ENCODE data around the gene PRR18.
"Not testable (repeated sequence)": the region's sequence is repeated elsewhere in the genome, so short reads cannot be mapped to it uniquely, and the experiment has no call there.

Gene PRR18, protein sequence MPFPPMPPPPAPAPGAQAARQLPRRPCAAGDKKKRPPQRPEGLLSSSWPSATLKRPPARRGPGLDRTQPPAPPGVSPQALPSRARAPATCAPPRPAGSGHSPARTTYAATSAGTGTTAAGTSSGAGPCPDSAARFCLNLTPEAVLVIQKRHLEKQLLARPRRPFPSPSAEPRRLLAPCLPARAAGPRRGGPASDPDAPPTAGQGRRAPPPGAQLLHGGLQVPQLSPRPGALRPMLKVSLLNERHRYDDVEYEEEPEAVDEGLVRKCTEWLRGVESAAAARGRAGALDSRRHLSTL

DNA sequence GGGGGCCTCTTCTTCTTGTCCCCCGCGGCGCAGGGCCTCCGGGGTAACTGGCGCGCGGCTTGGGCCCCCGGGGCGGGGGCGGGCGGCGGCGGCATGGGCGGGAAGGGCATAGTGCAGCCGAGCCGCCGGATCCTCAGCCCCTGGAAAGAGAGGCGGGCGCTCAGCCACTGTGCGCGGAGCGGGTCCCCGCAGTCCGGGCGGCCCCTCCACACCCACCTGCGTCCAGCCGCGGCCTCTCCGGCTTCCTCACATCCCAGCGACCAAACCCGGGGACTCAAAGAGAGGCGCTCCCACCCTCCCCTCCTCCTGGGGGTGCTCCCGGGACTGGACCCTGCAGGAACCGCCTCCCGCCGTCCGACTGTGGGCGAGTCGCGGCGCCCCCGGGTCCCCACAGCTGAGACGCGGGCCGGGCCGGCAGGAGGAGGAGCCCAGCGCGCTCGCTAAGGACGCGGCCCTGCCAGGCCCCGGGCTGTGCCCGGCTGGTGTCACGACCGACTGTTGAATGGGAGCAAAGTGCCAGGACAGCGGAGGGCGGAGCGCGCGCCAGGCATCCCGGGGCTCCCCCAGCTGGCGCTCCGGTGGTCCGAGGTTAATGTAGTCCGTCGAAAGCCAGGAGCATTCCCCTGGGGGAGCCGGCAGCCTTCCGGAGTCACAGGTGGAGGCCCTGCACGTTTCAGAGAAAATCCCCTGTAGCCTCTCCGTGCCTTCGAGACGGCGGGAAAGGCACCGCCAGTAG, at the start of gene PRR18:
Gene PRR18 (minus strand): TSS at position 360 of the 736 bp plus-strand sequence. CDS start 250 bp downstream, at position 110.
- no peak within 1 kb of the TSS for H3K9ac ChIP-seq (ENCODE audit: low read depth, low read length)
- H3K27ac ChIP-seq (ENCODE audit: low read length): no peak within 1 kb of the TSS
- peaks cover 70% of the 10 kb centered on the region for H3K27me3 ChIP-seq (ENCODE audit: insufficient read depth, low read length)
- no peaks in the 10 kb centered on the region for H3K36me3 ChIP-seq (ENCODE audit: insufficient read depth, low read depth, low read length)
- no peaks in the 10 kb centered on the region for H3K9me3 ChIP-seq (ENCODE audit: insufficient read depth, low read depth, low read length)
- peak within 1 kb of the TSS; percentile 54 for H3K4me3 ChIP-seq (ENCODE audit: low read length)
- no peaks in the 10 kb centered on the region for H3K4me1 ChIP-seq (ENCODE audit: insufficient read depth, low read length)

DNA sequence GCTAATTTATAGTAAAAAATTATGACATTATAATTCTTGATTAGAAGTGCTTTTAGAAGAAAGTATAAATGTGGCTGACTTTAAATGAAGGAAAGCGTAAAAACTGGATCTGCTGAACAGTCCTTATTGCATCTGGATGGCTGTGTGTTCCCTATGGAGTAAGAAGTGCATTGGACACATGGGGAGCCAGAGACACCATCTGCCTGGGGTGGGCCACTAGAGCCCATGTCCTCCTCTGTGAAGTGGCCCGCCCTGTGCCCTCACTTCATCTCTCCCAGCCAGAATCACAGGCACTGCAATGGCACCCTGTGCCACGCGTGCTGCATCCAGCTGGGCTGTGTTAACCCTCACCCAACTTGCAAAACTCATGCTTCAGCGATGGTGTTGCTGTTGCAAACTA, 47.4 kb upstream of the PRR18 start:
- no peaks in the 10 kb centered on the region for H3K9me3 ChIP-seq (ENCODE audit: insufficient read depth, low read depth, low read length)
- H3K9ac ChIP-seq (ENCODE audit: low read depth, low read length): no peak overlapping the region
- peaks cover 9% of the 10 kb centered on the region for H3K4me1 ChIP-seq (ENCODE audit: insufficient read depth, low read length)
- H3K27ac ChIP-seq (ENCODE audit: low read length): no peak overlapping the region
- no peaks in the 10 kb centered on the region for H3K36me3 ChIP-seq (ENCODE audit: insufficient read depth, low read depth, low read length)
- no peaks in the 10 kb centered on the region for H3K27me3 ChIP-seq (ENCODE audit: insufficient read depth, low read length)
- no peak overlapping the region for H3K4me3 ChIP-seq (ENCODE audit: low read length)

DNA sequence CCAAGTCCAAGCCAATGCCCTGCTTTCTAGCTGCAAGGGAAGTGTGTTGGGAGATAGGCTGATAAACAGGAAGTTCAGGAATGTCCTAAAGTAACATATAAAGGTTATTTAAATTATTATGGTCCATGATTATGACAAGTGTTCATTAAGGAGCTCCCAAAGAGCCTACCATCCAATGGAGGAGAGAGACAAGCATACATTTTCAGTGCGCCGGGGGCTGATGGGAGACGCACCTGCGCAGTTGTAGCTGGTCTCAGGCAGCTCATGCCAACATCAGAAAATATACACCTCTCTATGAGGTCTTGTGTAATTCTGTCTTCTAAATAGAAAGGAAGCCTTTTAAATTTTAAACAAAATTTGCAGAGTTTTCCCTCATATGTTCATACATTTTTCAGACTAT, 46.8 kb upstream of the PRR18 start:
- no peak overlapping the region for H3K27ac ChIP-seq (ENCODE audit: low read length)
- H3K27me3 ChIP-seq (ENCODE audit: insufficient read depth, low read length): no peaks in the 10 kb centered on the region

DNA sequence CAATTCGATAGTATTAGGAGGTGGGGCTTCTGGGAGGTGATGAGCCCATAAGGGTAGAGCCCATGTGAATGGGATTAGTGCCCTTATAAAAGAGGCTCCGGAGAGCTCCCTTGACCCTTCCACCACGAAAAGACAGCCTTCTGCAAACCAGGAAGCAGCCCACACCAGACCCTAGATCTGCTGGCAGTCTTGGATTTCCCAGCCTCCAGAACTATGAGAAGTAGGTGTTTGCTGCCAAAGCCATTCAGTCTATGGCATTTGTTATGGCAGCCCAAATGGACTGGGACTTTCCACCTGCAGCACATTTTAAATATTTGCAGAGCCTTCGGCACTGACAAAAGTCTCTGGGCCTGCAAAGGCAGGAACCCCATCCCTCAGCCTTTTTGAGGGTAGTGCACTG, 46.0 kb upstream of the PRR18 start:
- Histone ChIP-seq H3K27ac (ENCODE audit: low read length) (no peak overlapping the region), H3K27me3 (ENCODE audit: insufficient read depth, low read length) (no peaks in the 10 kb centered on the region), H3K4me3 (ENCODE audit: low read length) (no peak overlapping the region), H3K9me3 (ENCODE audit: insufficient read depth, low read depth, low read length) (no peaks in the 10 kb centered on the region), H3K4me1 (ENCODE audit: insufficient read depth, low read length) (peaks cover 5% of the 10 kb centered on the region; the same call in 1 of the 2 replicates), H3K9ac (ENCODE audit: low read depth, low read length) (no peak overlapping the region), H3K36me3 (ENCODE audit: insufficient read depth, low read depth, low read length) (no peaks in the 10 kb centered on the region)

More for the DNA sequence above, 46.8 kb upstream of the PRR18 start:
- Histone ChIP-seq H3K9ac (ENCODE audit: low read depth, low read length) (no peak overlapping the region), H3K36me3 (ENCODE audit: insufficient read depth, low read depth, low read length) (no peaks in the 10 kb centered on the region), H3K4me1 (ENCODE audit: insufficient read depth, low read length) (peaks cover 5% of the 10 kb centered on the region; the same call in 1 of the 2 replicates), H3K9me3 (ENCODE audit: insufficient read depth, low read depth, low read length) (no peaks in the 10 kb centered on the region), H3K4me3 (ENCODE audit: low read length) (no peak overlapping the region)

DNA sequence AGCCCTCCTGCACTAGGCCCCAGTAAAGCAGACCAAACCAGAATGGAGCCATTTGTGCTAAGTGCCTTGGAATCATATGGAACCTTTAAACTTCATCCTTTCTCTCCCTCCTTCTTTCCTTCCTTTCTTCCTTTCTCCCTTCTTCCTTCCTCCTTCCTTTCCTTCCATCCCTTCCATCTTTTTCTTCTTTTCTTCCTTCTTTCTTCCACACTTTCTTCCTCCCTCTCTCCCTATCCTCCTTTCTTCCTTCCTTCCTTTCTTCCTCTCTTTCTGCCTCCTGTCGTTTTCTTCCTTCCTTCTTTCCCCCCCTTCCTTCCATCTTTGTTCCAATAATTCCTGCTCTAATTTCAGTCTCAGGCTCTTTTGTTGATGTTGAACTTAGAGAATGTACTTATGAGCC, 45.3 kb upstream of the PRR18 start:
- Histone ChIP-seq H3K9ac (ENCODE audit: low read depth, low read length) (no peak overlapping the region), H3K9me3 (ENCODE audit: insufficient read depth, low read depth, low read length) (no peaks in the 10 kb centered on the region), H3K27me3 (ENCODE audit: insufficient read depth, low read length) (no peaks in the 10 kb centered on the region), H3K36me3 (ENCODE audit: insufficient read depth, low read depth, low read length) (no peaks in the 10 kb centered on the region), H3K27ac (ENCODE audit: low read length) (no peak overlapping the region), H3K4me1 (ENCODE audit: insufficient read depth, low read length) (peaks cover 5% of the 10 kb centered on the region; the same call in 1 of the 2 replicates), H3K4me3 (ENCODE audit: low read length) (no peak overlapping the region)

DNA sequence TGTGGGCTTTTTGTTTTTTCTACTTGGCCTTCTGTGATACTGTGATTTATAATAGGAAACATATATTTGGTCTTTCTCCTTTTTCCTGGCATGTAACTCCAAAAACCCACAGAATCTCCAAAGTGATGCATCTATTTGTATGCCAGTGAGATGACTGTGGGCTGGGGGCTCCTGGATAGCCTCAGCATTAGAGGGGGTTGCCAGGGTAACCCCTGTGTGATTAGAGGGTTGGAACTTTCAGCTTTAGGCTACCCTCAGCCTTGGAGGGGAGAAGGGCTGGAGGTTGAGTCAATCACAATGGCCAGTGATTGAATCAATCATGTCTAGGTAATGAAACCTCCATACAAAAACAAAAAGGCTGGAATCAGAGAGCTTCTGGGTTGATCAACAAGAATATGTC, 44.7 kb upstream of the PRR18 start:
- Histone ChIP-seq H3K27ac (ENCODE audit: low read length) (no peak overlapping the region), H3K9me3 (ENCODE audit: insufficient read depth, low read depth, low read length) (no peaks in the 10 kb centered on the region), H3K4me3 (ENCODE audit: low read length) (no peak overlapping the region), H3K27me3 (ENCODE audit: insufficient read depth, low read length) (no peaks in the 10 kb centered on the region), H3K4me1 (ENCODE audit: insufficient read depth, low read length) (peaks cover 5% of the 10 kb centered on the region; the same call in 1 of the 2 replicates), H3K9ac (ENCODE audit: low read depth, low read length) (no peak overlapping the region), H3K36me3 (ENCODE audit: insufficient read depth, low read depth, low read length) (no peaks in the 10 kb centered on the region)

DNA sequence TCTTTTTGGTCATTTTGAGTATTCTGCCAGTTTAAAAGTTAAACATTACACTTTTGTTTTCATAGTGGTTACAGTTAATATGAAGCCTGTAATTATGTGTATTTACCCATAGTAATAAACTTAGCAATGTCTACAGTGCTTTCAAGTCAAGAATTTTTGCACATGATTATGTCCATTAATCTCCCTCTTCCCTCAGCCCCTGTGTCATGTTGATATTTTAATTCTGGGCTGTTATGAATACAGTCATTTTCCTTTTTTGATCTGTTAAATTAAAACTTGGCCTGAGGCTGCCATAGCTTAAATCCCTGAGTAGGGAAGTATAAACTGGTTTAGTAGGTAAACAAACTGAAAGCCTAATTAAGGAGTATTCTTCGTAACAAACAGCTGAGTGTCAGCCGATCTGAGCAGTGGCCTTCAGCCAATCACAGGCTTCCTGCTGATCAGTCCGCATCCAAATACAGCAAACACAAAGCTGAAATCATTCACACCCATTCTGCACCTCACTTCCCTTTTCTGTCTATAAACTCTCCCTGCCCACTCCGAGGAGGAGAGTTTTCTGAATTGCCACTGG, 43.6 kb upstream of the PRR18 start:
- Histone ChIP-seq H3K4me1 (ENCODE audit: insufficient read depth, low read length) (peaks cover 5% of the 10 kb centered on the region; the same call in 1 of the 2 replicates), H3K4me3 (ENCODE audit: low read length) (no peak overlapping the region), H3K9ac (ENCODE audit: low read depth, low read length) (no peak overlapping the region), H3K27ac (ENCODE audit: low read length) (no peak overlapping the region), H3K36me3 (ENCODE audit: insufficient read depth, low read depth, low read length) (no peaks in the 10 kb centered on the region), H3K27me3 (ENCODE audit: insufficient read depth, low read length) (no peaks in the 10 kb centered on the region), H3K9me3 (ENCODE audit: insufficient read depth, low read depth, low read length) (no peaks in the 10 kb centered on the region)

DNA sequence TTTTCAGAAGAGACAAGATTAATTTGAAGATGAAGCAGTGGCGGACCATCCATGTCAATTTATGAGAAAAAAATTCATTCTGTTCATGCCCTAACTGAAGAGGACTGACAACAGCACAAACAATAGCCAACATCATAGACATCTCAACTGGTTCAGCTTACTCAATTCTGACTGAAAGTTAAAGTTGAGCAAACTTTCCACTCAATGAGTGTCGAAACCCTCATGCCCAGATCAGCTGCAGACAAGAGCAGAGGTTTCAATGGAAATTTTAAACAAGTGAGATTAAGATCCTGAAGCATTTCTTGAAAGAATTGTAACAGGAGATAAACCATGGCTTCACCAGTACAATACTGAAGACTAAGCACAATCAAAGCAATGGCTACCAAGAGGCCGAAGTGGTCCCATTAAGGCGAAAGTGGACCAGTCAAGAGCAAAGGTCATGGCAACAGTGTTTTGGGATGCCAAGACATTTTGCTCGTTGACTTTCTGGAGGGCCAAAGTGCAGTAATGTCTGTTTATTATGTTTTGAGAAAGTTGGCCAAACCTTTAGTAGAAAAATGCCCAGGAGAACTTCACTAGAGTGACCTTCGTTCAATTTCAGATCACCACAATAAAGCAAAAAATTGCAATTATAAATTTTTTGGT, 40.2 kb upstream of the PRR18 start:
- H3K9ac ChIP-seq (ENCODE audit: low read depth, low read length): no peak overlapping the region
- no peaks in the 10 kb centered on the region for H3K36me3 ChIP-seq (ENCODE audit: insufficient read depth, low read depth, low read length)
- no peak overlapping the region for H3K4me3 ChIP-seq (ENCODE audit: low read length)
- peaks cover 5% of the 10 kb centered on the region; the same call in 1 of the 2 replicates for H3K4me1 ChIP-seq (ENCODE audit: insufficient read depth, low read length)
- H3K27ac ChIP-seq (ENCODE audit: low read length): no peak overlapping the region
- no peaks in the 10 kb centered on the region for H3K9me3 ChIP-seq (ENCODE audit: insufficient read depth, low read depth, low read length)
- no peaks in the 10 kb centered on the region for H3K27me3 ChIP-seq (ENCODE audit: insufficient read depth, low read length)

DNA sequence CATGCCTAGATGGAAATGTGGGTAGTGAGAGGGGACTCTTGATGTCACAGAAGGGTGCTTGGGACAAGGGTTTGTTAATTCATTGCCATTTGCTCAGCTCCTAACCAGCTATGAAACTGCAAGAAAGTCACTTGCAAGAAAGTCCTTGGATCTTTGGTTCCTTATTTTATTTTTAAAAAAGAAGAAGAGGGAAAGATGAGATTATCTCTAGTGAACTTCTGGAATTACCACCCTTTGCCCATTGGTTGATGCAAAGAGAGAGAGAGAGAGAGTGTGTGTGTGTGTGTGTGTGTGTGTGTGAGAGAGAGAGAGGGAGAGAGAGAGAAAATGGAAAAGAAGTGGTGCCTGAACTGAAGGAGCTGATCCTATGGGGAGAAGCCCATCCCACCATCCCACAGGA, 38.8 kb upstream of the PRR18 start:
- H3K27ac ChIP-seq (ENCODE audit: low read length): no peak overlapping the region
- H3K9me3 ChIP-seq (ENCODE audit: insufficient read depth, low read depth, low read length): no peaks in the 10 kb centered on the region
- no peaks in the 10 kb centered on the region for H3K36me3 ChIP-seq (ENCODE audit: insufficient read depth, low read depth, low read length)
- H3K27me3 ChIP-seq (ENCODE audit: insufficient read depth, low read length): no peaks in the 10 kb centered on the region
- no peak overlapping the region for H3K4me3 ChIP-seq (ENCODE audit: low read length)
- peaks cover 8% of the 10 kb centered on the region; the same call in 1 of the 2 replicates for H3K4me1 ChIP-seq (ENCODE audit: insufficient read depth, low read length)
- H3K9ac ChIP-seq (ENCODE audit: low read depth, low read length): no peak overlapping the region

DNA sequence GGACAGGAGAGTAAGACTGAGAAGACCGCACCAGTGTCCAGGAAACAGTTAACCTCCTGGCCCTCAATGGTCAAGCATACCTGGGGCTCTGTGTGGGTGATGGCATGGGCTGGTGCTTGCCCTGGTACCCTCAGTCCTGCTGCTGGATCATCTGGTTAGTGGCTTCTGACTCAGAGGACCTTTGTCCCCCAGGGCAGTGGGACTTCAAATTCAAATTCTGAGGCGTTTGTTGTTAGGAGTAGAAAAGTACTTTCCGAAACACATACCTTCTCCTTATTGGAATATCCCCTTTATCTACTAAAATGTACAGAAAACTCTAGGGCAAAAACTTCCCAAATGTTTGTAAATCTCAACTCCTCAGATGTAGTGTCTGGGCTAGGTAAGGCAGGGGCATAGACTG, 38.3 kb upstream of the PRR18 start:
- no peak overlapping the region for H3K9ac ChIP-seq (ENCODE audit: low read depth, low read length)
- H3K36me3 ChIP-seq (ENCODE audit: insufficient read depth, low read depth, low read length): no peaks in the 10 kb centered on the region
- peaks cover 7% of the 10 kb centered on the region; the same call in 1 of the 2 replicates for H3K4me1 ChIP-seq (ENCODE audit: insufficient read depth, low read length)
- H3K9me3 ChIP-seq (ENCODE audit: insufficient read depth, low read depth, low read length): no peaks in the 10 kb centered on the region
- no peak overlapping the region for H3K4me3 ChIP-seq (ENCODE audit: low read length)
- no peak overlapping the region for H3K27ac ChIP-seq (ENCODE audit: low read length)
- no peaks in the 10 kb centered on the region for H3K27me3 ChIP-seq (ENCODE audit: insufficient read depth, low read length)

DNA sequence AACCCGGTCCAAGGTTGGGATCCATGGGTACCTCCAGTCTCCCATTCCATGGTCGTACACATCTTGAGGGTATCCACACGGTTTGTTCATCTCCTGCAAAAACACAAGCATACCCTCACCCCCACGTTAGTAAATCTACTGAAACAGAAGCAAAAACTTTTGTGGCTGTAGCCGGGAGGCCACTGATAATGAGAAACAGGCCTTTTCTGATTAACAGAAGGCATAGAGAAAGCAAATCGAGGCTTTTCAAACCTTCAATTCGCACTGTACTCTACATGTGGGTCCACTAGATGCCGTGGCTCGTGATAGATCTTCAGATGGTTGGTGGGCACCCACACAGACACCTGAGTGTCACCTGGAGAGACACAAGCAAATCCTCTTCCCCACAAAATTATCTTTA, 37.5 kb upstream of the PRR18 start:
- peaks cover 10% of the 10 kb centered on the region; the same call in 1 of the 2 replicates for H3K4me1 ChIP-seq (ENCODE audit: insufficient read depth, low read length)
- H3K9me3 ChIP-seq (ENCODE audit: insufficient read depth, low read depth, low read length); H3K9ac ChIP-seq (ENCODE audit: low read depth, low read length); H3K27me3 ChIP-seq (ENCODE audit: insufficient read depth, low read length); H3K27ac ChIP-seq (ENCODE audit: low read length); H3K4me3 ChIP-seq (ENCODE audit: low read length); H3K36me3 ChIP-seq (ENCODE audit: insufficient read depth, low read depth, low read length): not testable (repeated sequence)
